Measurements from ENCODE around the gene QSOX2.
A peak's percentile ranks its signal among the peaks of the same experiment; 100 is the strongest.

QSOX2 gene

DNA sequence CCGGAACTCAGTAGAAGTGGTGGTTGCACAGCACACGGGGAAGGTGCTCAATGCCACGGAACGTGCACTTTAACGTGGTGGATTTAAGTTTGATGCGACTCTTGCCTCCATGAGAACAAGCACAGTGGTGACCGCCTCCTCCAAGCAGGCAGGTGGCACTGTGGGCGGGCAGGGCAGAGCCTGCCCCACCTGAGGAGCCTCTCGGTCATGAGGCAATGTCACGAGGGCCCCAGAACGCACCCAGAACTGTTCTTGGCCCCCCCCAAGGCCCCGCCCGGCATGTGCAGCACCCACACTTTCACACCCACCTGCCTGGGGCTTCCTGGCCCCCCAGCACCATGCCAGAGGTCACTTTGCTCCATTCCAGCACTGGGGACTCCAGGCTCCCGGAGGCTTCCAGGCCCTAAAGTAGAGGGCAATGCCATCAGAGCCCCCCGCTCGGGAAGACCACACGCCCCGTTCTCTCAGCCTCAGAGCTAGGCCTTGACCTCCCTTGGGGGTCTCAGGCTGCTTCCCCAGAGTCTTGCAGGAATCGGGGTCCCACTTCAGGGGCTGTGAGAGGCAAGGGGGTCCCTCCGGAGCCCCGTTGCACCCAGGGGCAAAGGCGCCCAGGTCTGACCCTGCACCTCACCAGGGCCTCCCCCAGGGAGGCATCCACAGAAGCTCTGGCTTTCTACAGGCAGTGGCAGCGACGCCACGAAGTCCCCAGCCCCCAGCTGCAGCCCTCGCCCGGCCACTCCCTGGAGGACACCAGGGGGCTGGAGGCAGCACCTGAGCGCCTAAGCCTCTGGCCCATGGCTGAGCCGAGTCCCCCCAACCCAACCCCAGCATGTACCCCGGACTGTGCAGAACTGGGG is 44.3 kb upstream of the QSOX2 start:
- no peak overlapping the region for H3K27ac ChIP-seq (ENCODE audit: insufficient read depth, low read length, poor library complexity, severe bottlenecking)
- no peak for DNase-seq
- no peaks in the 10 kb centered on the region for H3K27me3 ChIP-seq (replicated peaks; ENCODE audit: control insufficient read depth, insufficient read depth, low read length, poor library complexity, severe bottlenecking)
- no peaks in the 10 kb centered on the region for H3K36me3 ChIP-seq (ENCODE audit: control insufficient read depth, insufficient read depth, low read length)
- H3K4me1 ChIP-seq (ENCODE audit: control insufficient read depth, insufficient read depth, low read length, poor library complexity, severe bottlenecking): no peaks in the 10 kb centered on the region
- no peaks in the 10 kb centered on the region for H3K9me3 ChIP-seq (ENCODE audit: control insufficient read depth, low read length)
- H3K4me3 ChIP-seq (ENCODE audit: insufficient read depth, low read depth, low read length, poor library complexity, severe bottlenecking): no peak overlapping the region

DNA sequence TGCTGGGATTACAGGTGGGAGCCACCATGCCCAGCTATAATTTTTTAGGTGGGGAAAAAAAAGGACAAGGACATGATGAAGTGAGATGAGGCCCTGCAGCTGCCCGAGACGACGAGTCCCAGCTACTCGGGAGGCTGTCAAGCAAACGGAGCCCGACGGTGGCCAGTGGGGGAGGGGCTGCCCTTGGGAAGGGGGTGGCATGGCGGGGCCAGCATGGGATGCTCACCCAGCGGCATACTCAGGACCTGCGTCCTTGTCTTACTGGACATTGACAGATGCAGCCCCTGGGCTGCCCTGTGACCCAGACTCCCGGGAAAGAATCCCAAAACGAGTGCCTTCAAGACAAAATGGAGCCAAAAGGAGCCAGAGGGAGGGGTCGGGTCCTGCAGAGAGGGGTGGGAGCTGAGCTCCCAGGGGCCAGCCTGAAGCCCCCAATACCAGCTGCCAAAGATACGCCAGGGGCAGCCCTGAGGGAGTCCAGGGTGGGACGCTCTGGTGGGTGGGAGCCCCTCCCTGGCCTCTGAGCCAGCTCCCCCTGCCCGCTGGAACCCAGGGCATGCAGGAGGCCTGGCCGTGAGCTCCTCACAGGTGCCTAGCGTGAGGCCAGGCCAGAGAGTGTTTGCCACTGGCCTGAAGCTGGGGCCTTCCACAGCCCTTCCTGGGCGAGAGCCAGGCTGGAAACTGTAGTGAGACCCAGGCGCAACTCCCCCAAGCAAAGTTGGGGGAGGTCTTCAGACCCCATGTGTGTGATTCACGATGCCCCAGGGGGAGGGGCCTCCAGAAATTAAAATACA is 42.5 kb upstream of the QSOX2 start:
- H3K9me3 ChIP-seq (ENCODE audit: control insufficient read depth, low read length): no peaks in the 10 kb centered on the region
- no peak overlapping the region for H3K4me3 ChIP-seq (ENCODE audit: insufficient read depth, low read depth, low read length, poor library complexity, severe bottlenecking)
- peaks cover 3% of the 10 kb centered on the region for H3K4me1 ChIP-seq (ENCODE audit: control insufficient read depth, insufficient read depth, low read length, poor library complexity, severe bottlenecking)
- no peak for DNase-seq
- H3K36me3 ChIP-seq (ENCODE audit: control insufficient read depth, insufficient read depth, low read length): no peaks in the 10 kb centered on the region
- no peak overlapping the region for H3K27ac ChIP-seq (ENCODE audit: insufficient read depth, low read length, poor library complexity, severe bottlenecking)
- H3K27me3 ChIP-seq (replicated peaks; ENCODE audit: control insufficient read depth, insufficient read depth, low read length, poor library complexity, severe bottlenecking): peaks cover 7% of the 10 kb centered on the region

DNA sequence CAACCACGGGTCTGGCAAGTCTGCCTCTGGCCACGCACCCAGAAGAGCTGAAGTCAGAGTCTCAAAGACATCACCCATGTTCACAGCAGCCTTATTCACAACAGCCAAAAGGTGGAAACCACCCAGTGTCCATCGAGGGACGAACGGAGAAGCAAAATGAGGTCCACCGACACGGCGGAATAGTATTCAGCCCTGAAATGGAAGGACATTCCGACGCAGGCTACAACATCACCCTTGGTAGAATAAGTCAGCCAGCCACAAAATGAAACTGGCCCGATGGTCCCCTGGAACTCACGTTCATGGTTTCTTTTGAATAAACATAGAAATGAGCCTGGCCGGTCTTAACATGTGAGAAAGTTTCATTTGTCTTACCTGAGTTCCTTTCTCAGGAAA is 41.4 kb upstream of the QSOX2 start:
- no peak overlapping the region for H3K27ac ChIP-seq (ENCODE audit: insufficient read depth, low read length, poor library complexity, severe bottlenecking)
- H3K36me3 ChIP-seq (ENCODE audit: control insufficient read depth, insufficient read depth, low read length): no peaks in the 10 kb centered on the region
- H3K4me1 ChIP-seq (ENCODE audit: control insufficient read depth, insufficient read depth, low read length, poor library complexity, severe bottlenecking): peaks cover 7% of the 10 kb centered on the region
- no peak overlapping the region for H3K4me3 ChIP-seq (ENCODE audit: insufficient read depth, low read depth, low read length, poor library complexity, severe bottlenecking)
- no peak for DNase-seq
- peaks cover 7% of the 10 kb centered on the region for H3K27me3 ChIP-seq (replicated peaks; ENCODE audit: control insufficient read depth, insufficient read depth, low read length, poor library complexity, severe bottlenecking)
- H3K9me3 ChIP-seq (ENCODE audit: control insufficient read depth, low read length): no peaks in the 10 kb centered on the region

DNA sequence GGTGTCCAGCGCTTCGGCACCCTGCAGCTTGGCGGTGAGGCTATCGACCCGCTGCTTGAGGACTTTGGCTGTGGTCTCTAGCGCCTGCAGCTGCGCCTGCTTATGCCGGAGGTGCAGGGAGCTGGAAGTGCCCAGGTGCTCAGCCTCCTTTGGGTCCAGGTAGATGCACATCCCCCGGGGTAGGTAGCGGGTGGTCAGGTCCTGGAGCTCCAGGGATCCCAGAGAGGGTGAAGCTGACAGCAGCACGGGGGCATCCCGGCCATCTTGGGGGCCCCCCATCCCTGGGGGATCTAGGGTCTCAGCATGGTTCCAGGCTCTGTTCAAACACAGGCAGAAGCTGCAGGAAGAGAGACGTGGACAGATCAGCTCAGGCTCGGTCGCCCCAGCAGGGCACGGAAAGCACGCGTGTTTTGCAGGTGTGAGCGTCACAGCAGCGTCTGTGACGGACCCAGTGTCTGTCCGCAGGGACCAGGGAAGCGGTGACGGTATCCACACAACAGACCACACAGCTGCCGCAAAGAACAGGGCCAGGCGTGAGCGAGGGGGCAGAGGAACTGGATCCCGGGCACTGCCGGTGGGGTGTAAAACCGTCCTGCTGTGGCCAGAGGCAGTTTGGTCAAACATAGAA is 40.9 kb upstream of the QSOX2 start:
- no peak for DNase-seq
- H3K4me3 ChIP-seq (ENCODE audit: insufficient read depth, low read depth, low read length, poor library complexity, severe bottlenecking): no peak overlapping the region

DNA sequence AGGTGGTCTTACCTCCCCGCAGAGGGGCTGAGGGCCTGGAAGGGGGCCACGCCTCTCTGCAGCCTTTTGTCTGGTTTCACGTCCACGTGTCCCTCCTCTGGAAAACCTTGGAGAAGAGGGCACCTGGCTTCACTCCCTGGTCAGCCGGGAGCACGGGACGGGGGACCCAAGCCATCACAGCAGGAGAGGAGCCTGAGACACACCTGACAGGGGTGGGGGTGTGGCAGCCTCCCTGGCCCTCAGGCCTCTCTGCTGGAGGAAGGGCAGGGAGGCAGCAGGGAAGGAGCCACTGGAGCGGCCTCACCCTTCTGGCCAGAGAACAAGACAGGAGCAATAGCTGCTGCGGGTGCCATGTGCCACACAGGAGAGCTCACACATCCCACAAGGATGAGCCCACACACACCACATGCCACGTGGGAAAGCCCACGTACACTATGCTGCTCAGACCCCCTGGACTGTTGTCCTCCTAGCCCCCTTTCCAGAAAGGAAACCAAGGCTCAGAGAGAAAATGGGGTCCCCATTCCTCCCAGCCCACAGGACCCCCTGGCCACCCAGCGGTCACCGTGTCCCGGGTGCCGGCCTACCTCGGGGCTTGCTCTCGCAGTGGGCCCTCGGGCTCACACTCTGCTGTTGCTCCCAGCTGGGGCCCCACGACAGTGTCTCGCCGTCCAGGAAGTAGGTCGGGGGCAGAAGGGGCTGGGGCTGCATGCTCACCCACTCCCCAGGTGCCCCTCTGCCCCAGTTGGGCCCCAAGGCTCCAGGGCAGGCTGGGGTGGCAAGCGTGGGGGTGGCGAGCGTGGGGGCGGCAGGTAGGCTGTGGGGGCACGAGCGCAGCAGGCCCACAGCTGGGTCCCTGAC is 40.1 kb upstream of the QSOX2 start:
- H3K27me3 ChIP-seq (replicated peaks; ENCODE audit: control insufficient read depth, insufficient read depth, low read length, poor library complexity, severe bottlenecking): peaks cover 7% of the 10 kb centered on the region

More for the DNA sequence above, 40.9 kb upstream of the QSOX2 start:
- peaks cover 7% of the 10 kb centered on the region for H3K4me1 ChIP-seq (ENCODE audit: control insufficient read depth, insufficient read depth, low read length, poor library complexity, severe bottlenecking)
- peaks cover 7% of the 10 kb centered on the region for H3K27me3 ChIP-seq (replicated peaks; ENCODE audit: control insufficient read depth, insufficient read depth, low read length, poor library complexity, severe bottlenecking)
- no peaks in the 10 kb centered on the region for H3K36me3 ChIP-seq (ENCODE audit: control insufficient read depth, insufficient read depth, low read length)
- no peak overlapping the region for H3K27ac ChIP-seq (ENCODE audit: insufficient read depth, low read length, poor library complexity, severe bottlenecking)
- no peaks in the 10 kb centered on the region for H3K9me3 ChIP-seq (ENCODE audit: control insufficient read depth, low read length)

DNA sequence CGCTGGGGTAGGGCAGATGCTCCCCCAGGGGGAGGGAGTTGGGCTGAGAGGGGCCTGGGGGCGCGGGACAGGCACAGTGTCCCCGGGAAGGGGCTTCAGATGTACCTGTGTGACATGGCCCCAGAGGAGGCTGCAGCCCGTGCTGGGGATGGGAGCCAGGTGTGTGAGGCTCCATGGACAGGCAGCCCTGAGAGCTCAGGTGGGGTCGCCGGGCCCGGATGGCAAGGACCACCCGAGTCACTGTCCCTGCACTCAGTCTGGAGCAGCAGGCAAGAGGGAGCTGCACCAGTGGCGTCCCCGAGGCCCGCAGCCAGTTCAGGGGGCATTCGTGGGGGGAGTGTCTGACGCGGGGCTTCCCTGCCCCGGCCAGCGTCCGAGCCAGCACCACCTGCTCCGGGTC is 39.3 kb upstream of the QSOX2 start:
- H3K27ac ChIP-seq (ENCODE audit: insufficient read depth, low read length, poor library complexity, severe bottlenecking): no peak overlapping the region
- no peak overlapping the region for H3K4me3 ChIP-seq (ENCODE audit: insufficient read depth, low read depth, low read length, poor library complexity, severe bottlenecking)
- no peaks in the 10 kb centered on the region for H3K9me3 ChIP-seq (ENCODE audit: control insufficient read depth, low read length)
- peaks cover 7% of the 10 kb centered on the region for H3K4me1 ChIP-seq (ENCODE audit: control insufficient read depth, insufficient read depth, low read length, poor library complexity, severe bottlenecking)
- H3K36me3 ChIP-seq (ENCODE audit: control insufficient read depth, insufficient read depth, low read length): no peaks in the 10 kb centered on the region
- H3K27me3 ChIP-seq (replicated peaks; ENCODE audit: control insufficient read depth, insufficient read depth, low read length, poor library complexity, severe bottlenecking): peaks cover 7% of the 10 kb centered on the region
- DNase-seq: no peak

More for the DNA sequence above, 40.1 kb upstream of the QSOX2 start:
- Histone ChIP-seq H3K4me3 (ENCODE audit: insufficient read depth, low read depth, low read length, poor library complexity, severe bottlenecking) (no peak overlapping the region), H3K27ac (ENCODE audit: insufficient read depth, low read length, poor library complexity, severe bottlenecking) (no peak overlapping the region), H3K9me3 (ENCODE audit: control insufficient read depth, low read length) (no peaks in the 10 kb centered on the region), H3K4me1 (ENCODE audit: control insufficient read depth, insufficient read depth, low read length, poor library complexity, severe bottlenecking) (peaks cover 7% of the 10 kb centered on the region), H3K36me3 (ENCODE audit: control insufficient read depth, insufficient read depth, low read length) (no peaks in the 10 kb centered on the region)
- no peak for DNase-seq

DNA sequence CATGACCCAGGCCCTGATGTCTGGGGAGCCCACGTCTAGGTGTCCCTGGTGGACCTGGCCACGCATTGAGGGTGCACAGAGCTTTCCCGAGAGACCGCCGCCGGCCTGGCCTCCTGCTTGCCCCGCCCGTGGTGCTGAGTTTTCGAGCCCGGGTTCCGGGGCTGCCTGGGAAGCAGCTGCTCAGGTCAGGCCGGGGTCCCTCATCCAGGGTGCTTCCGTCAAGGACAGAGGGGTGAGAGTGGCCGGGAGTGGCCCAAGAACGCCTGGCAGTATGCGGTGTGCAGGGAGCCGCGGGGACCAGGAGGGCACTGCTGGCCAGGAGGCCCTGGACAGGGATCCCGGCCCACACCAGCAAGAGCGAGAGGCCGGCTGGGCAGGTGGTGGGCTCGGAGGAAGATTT is 38.7 kb upstream of the QSOX2 start:
- no peaks in the 10 kb centered on the region for H3K9me3 ChIP-seq (ENCODE audit: control insufficient read depth, low read length)
- DNase-seq: no peak
- H3K27me3 ChIP-seq (replicated peaks; ENCODE audit: control insufficient read depth, insufficient read depth, low read length, poor library complexity, severe bottlenecking): peaks cover 7% of the 10 kb centered on the region
- no peaks in the 10 kb centered on the region for H3K36me3 ChIP-seq (ENCODE audit: control insufficient read depth, insufficient read depth, low read length)
- peaks cover 7% of the 10 kb centered on the region for H3K4me1 ChIP-seq (ENCODE audit: control insufficient read depth, insufficient read depth, low read length, poor library complexity, severe bottlenecking)
- no peak overlapping the region for H3K27ac ChIP-seq (ENCODE audit: insufficient read depth, low read length, poor library complexity, severe bottlenecking)
- no peak overlapping the region for H3K4me3 ChIP-seq (ENCODE audit: insufficient read depth, low read depth, low read length, poor library complexity, severe bottlenecking)

DNA sequence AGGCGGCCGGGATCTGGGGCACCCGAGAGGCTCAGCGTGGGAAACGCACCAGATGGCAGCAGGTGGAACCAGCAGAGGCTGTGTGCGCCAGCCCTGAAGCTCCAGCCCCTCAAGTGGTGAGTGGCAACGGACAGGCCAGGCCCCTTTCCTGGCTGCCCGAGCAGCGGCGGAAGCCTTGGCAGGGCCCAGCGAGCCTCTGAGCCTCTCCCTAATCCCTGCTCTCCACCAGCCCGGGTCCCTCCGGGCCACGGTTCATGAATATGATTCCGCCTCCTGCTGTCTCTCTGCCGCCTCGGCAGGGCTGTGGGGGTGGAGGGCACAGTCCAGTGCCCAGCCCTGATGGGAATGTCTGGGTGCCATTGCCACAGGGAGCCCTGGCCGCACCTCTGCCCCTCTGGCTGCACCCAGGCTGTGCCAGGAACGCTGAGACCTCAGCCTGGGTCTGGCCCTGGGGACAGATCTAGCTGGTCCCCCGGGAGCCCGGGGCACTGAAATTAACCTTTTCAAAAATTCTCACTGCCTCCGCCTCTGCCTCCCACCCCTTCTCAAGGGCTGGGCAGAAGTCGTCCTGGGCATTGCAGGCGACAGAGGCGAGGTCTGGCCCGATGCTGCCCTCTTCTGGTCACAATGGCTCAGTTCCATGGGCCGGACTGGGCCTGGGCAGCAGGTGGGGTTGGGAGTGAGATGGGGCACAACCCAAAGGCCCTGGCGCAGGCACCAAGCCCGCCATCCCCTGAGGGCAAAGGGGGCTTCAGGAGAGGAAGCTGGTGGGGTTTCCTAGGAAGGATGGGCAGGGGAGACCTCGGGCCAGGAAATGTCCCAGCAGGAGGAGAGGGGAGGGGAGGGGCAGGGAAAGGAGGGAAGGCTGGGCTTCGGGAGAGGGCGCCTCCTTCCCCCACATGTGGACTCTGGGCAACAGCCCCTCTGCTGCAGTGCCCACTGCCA is 38.0 kb upstream of the QSOX2 start:
- Histone ChIP-seq H3K27ac (ENCODE audit: insufficient read depth, low read length, poor library complexity, severe bottlenecking) (no peak overlapping the region), H3K4me1 (ENCODE audit: control insufficient read depth, insufficient read depth, low read length, poor library complexity, severe bottlenecking) (peaks cover 7% of the 10 kb centered on the region), H3K36me3 (ENCODE audit: control insufficient read depth, insufficient read depth, low read length) (no peaks in the 10 kb centered on the region), H3K27me3 (replicated peaks; ENCODE audit: control insufficient read depth, insufficient read depth, low read length, poor library complexity, severe bottlenecking) (peaks cover 7% of the 10 kb centered on the region), H3K9me3 (ENCODE audit: control insufficient read depth, low read length) (no peaks in the 10 kb centered on the region), H3K4me3 (ENCODE audit: insufficient read depth, low read depth, low read length, poor library complexity, severe bottlenecking) (no peak overlapping the region)
- peak; percentile 36 to 41 (median 37) for DNase-seq
